Heart right ventricle (tissue), 16 donors: ENCODE measurements around the gene RFX1. TPM values are rescaled to one million over a fixed set of nuclear protein-coding genes. Genes with fewer than 3 reads are reported as not detected.

Experiments used
- ATAC-seq, 8 donors: fragments of 200-7000 bp; cut with Tn5 transposase; one replicate each; pipeline ENCODE4 v1.9.1; 2020; ENCODE audit warnings: mild to moderate bottlenecking in 8 of 8, moderate library complexity in 8 of 8, moderate number of reproducible peaks in 1 of 8
- DNase-seq, 2 donors: peaks; one replicate each; pipeline ENCODE4 v3.0.0-alpha.2; 2020
- H3K27ac ChIP-seq, 10 donors: fragments of 200-600 bp; sonication (generic) in 2 of 10; one replicate each; pipeline versions ENCODE4 v1.5.0 to v1.8.0; 2020 to 2022; ENCODE audit warnings: mild to moderate bottlenecking in 3 of 10
- H3K27me3 ChIP-seq, 7 donors: fragments of 200-600 bp; one replicate each; pipeline ENCODE4 v1.8.0; 2021 to 2022; ENCODE audit warnings: mild to moderate bottlenecking in 2 of 7
- H3K36me3 ChIP-seq, 9 donors: fragments of 200-600 bp; sonication (generic) in 1 of 9; one replicate each; pipeline versions ENCODE4 v1.5.0 to v1.8.0; 2020 to 2022; ENCODE audit warnings: mild to moderate bottlenecking in 2 of 9
- H3K4me1 ChIP-seq, 9 donors: fragments of 200-600 bp; sonication (generic) in 1 of 9; one replicate each; pipeline versions ENCODE4 v1.5.0 to v1.8.0; 2020 to 2022; ENCODE audit warnings: mild to moderate bottlenecking in 4 of 9
- H3K4me3 ChIP-seq, 10 donors: fragments of 200-600 bp; sonication (generic) in 2 of 10; one replicate each; pipeline versions ENCODE4 v1.5.0 to v1.8.0; 2020 to 2022; ENCODE audit warnings: mild to moderate bottlenecking in 7 of 10, moderate library complexity in 2 of 10
- H3K9me3 ChIP-seq, 11 donors: fragments of 200-600 bp in 10 of 11; sonication (generic) in 2 of 11; one replicate each; pipeline versions ENCODE4 v1.5.0 to v1.8.0; 2013 to 2022; ENCODE audit warnings: mild to moderate bottlenecking in 2 of 11, control low read depth in 1 of 11, moderate library complexity in 1 of 11
- CTCF ChIP-seq, 9 donors: fragments of 200-600 bp; sonication (generic) in 2 of 9; IDR thresholded peaks; one replicate each; pipeline versions ENCODE4 v1.5.0 to v1.8.0; 2021 to 2022; ENCODE audit warnings: antibody characterized with exemption in 9 of 9, mild to moderate bottlenecking in 5 of 9, moderate library complexity in 1 of 9
- WGBS, 2 donors: extraction: QIAGEN DNeasy Blood & Tissue Kit; methylation state at CpG; one replicate each; pipeline ENCODE4 v1.1.7; 2013; ENCODE audit warnings: inconsistent platforms in 1 of 2; 5-methylcytosine and 5-hydroxymethylcytosine counted together
- intact Hi-C, 10 donors: fragments of 100-400 bp; cut with DNase I; formaldehyde crosslinking; loops; one replicate each; pipeline versions ENCODE4 v1.11.1 to v1.14.2; 2022
- long read RNA-seq, 3 donors: library from polyadenylated mRNA; unstranded; transcript quantifications; one replicate each; pipeline ENCODE4 v2.0.0, GENCODE V29; 2020 to 2021
- polyA plus RNA-seq, 2 donors: library from polyadenylated mRNA; stranded (reverse); fragments of 200-250 nt; gene quantifications; one replicate each; pipeline ENCODE4 v1.2.3, GENCODE V29; 2013
- total RNA-seq, 10 donors: library from RNA; stranded (reverse); fragmentation: NEBNext Ultra II Directional in 3 of 10; extraction: Animal tissue kit (Norgen Biotek cat#: 25700) in 3 of 10; gene quantifications; one replicate each; pipeline versions ENCODE4 v1.2.1 to v1.2.4, GENCODE V29; 2021 to 2023
- donor health status: Arrhythmogenic right ventricular cardiomyopathy.
- donor health status: ischemic (EF 13 %, LVEDD 7.1; RV severe dilation, severe dysfunction).
- donor health status: healthy with polysubstance abuse.
- donor health status: DM: no; HTN: yes; CAD: no.
- donor health status: DM: no; HTN: no; CAD: no.
- donor health status: ischemic (EF 25% LVEDD 6.9; RV normal size, moderate dysfunction).
- donor health status: ischemic (EF 25% LVEDD 5.7; RV mildly dilated, moderate dysfunction).
- donor health status: healthy.
- donor health status: DM: yes; HTN: yes; CAD: no.
- donor health status: Ischemic cardiomyopathy.
- donor health status: ischemic (EF 35%, LVEDD 5.7; RV mildly dilated, moderate dysfunction).
- donor health status: nonischemic (EF 11% LVEDD 7.7; RV severe dilation, severe dysfunction).
- donor health status: DM: yes; HTN: yes; CAD: no.
- donor health status: PGD.
- donor health status: ischemic (EF 29% LVEDD 5.4; RV normal size, mild dysfunction).
- donor health status: nonischemic (EF 23%, LVEDD 6.1; RV moderate dilation, normal function).

Gene RFX1
- total RNA-seq = 10 to 100 TPM; 10.4 to 15.8 (median 12.0) TPM
- polyA plus RNA-seq = 1 to 10 TPM; 2.7 to 5.9 TPM
- long read RNA-seq, donor 1, partial matches to known transcripts = 1 of 4 reads
- long read RNA-seq, donor 1, other reads (novel, unspliced or antisense) = 3 of 4 reads
- long read RNA-seq, donor 2, partial matches to known transcripts = 5 of 9 reads
- long read RNA-seq, donor 2, other reads (novel, unspliced or antisense) = 4 of 9 reads
- long read RNA-seq, donor 3, partial matches to known transcripts = 0 of 2 reads
- long read RNA-seq, donor 3, other reads (novel, unspliced or antisense) = 2 of 2 reads

- DNase-seq (peak; percentile 100), ATAC-seq (peak; percentile 86 to 93 (median 90))
- Histone ChIP-seq H3K36me3 (no peaks in the 10 kb centered on the region), H3K4me3 (peak within 1 kb of the TSS; percentile 54 to 94 (median 76)), H3K4me1 (peaks cover 11 to 46% (median 35%) of the 10 kb centered on the region in 9 donors), H3K9me3 (no peaks in the 10 kb centered on the region), H3K27ac (peak within 1 kb of the TSS; percentile 95 to 100 (median 99)), H3K27me3 (no peaks in the 10 kb centered on the region)
- WGBS, 2 donors = 1% methylated on average over 58 of the region's 58 CpGs
- intact Hi-C loops = loop anchor here in 3 of 10 donors (1.0 to 10.0 kb wide), 3 partner anchors 51 to 69 kb away; partner anchors contain the start of gene DCAF15 (in 3 of the 3)
- no peak for TF ChIP-seq CTCF (IDR thresholded peaks at IDR 0.05)
These were observed at the start of gene RFX1 for GRCh38 chr19:14006085-14006765. Gene RFX1, minus strand, starts transcription at chr19:14006320. Its CDS starts 12,477 bp downstream, at chr19:13993843.

- Histone ChIP-seq H3K27ac (no peak overlapping the region), H3K27me3 (peaks cover 0 to 41% (median 28%) of the 10 kb centered on the region in 7 donors), H3K9me3 (peaks cover 0 to 11% (median 0%) of the 10 kb centered on the region in 11 donors), H3K4me1 (peaks cover 0 to 17% (median 5%) of the 10 kb centered on the region in 9 donors), H3K4me3 (no peak overlapping the region), H3K36me3 (peaks cover 0 to 26% (median 0%) of the 10 kb centered on the region in 9 donors)
- intact Hi-C loops = no loop called here
- no peak for TF ChIP-seq CTCF (IDR thresholded peaks at IDR 0.05)
- WGBS, 2 donors = 84 to 88% methylated on average over 3 of the region's 3 CpGs
- ATAC-seq (no peak), DNase-seq (no peak)
These were observed 49.3 kb upstream of the RFX1 start for GRCh38 chr19:14055396-14055795.

GRCh38 chr19:14054721-14055120 is 48.6 kb upstream of the RFX1 start:
- peaks cover 0 to 11% (median 0%) of the 10 kb centered on the region in 11 donors for H3K9me3 ChIP-seq
- WGBS, 2 donors = 58 to 63% methylated on average over 11 of the region's 11 CpGs
- no peak for TF ChIP-seq CTCF (IDR thresholded peaks at IDR 0.05)
- peaks cover 0 to 17% (median 5%) of the 10 kb centered on the region in 9 donors for H3K4me1 ChIP-seq
- H3K27ac ChIP-seq = no peak overlapping the region
- intact Hi-C loops = loop anchor here in 3 of 10 donors (5.0 kb wide), 2 partner anchors 162 to 172 kb away; no protein-coding TSS in a partner anchor
- H3K36me3 ChIP-seq = peaks cover 0 to 33% (median 0%) of the 10 kb centered on the region in 9 donors
- peaks cover 0 to 34% (median 22%) of the 10 kb centered on the region in 7 donors for H3K27me3 ChIP-seq
- DNase-seq = no peak
- no peak overlapping the region for H3K4me3 ChIP-seq
- peak in 1 of 8 donors; percentile 10 for ATAC-seq

GRCh38 chr19:14054099-14054498 is 48.0 kb upstream of the RFX1 start:
- Histone ChIP-seq H3K4me1 (peaks cover 0 to 17% (median 5%) of the 10 kb centered on the region in 9 donors), H3K4me3 (no peak overlapping the region), H3K27ac (no peak overlapping the region), H3K36me3 (peaks cover 0 to 36% (median 0%) of the 10 kb centered on the region in 9 donors), H3K9me3 (peaks cover 0 to 11% (median 0%) of the 10 kb centered on the region in 11 donors), H3K27me3 (peaks cover 0 to 28% (median 15%) of the 10 kb centered on the region in 7 donors)
- DNase-seq (no peak), ATAC-seq (no peak)
- TF ChIP-seq CTCF (IDR thresholded peaks at IDR 0.05) = no peak
- WGBS, 2 donors = 79 to 84% methylated on average over 6 of the region's 6 CpGs
- intact Hi-C loops = loop anchor here in 3 of 10 donors (5.0 kb wide), 2 partner anchors 162 to 172 kb away; no protein-coding TSS in a partner anchor
